Testis (tissue), 3 donors: ENCODE results near the gene MTURN. TPM values are rescaled to one million over a fixed set of nuclear protein-coding genes. Genes with fewer than 3 reads are reported as not detected.

Experiments
- DNase-seq: peaks from one replicate; pipeline ENCODE4 v3.0.0-alpha.2; 2019
- H3K27ac ChIP-seq, 2 donors: fragments of 200-600 bp; sonication (generic); one replicate each; pipeline ENCODE4 v1.5.1; 2019
- H3K27me3 ChIP-seq: fragments of 200-600 bp; sonication (generic); one replicate; pipeline ENCODE4 v1.5.1; 2019
- H3K36me3 ChIP-seq: fragments of 200-600 bp; sonication (generic); one replicate; pipeline ENCODE4 v1.5.1; 2017; ENCODE audit warnings: low read depth; ENCODE audit errors: missing control alignments
- H3K4me1 ChIP-seq: fragments of 200-600 bp; sonication (generic); one replicate; pipeline ENCODE4 v1.5.1; 2019
- H3K4me3 ChIP-seq, 2 donors: fragments of 200-600 bp; sonication (generic); one replicate each; pipeline ENCODE4 v1.5.1; 2017 to 2019
- H3K9me3 ChIP-seq: fragments of 200-600 bp; sonication (generic); one replicate; pipeline ENCODE4 v1.5.1; 2017
- POLR2A ChIP-seq: fragments of 450-650 bp; IDR thresholded peaks from one replicate; pipeline ENCODE4 v1.6.1; 2017; ENCODE audit warnings: antibody characterized with exemption, mild to moderate bottlenecking, moderate library complexity
- WGBS, 2 donors: methylation state at CpG; one replicate each; pipeline ENCODE4 v1.1.5; 2018; 5-methylcytosine and 5-hydroxymethylcytosine counted together
- intact Hi-C: fragments of 100-400 bp; cut with DNase I; formaldehyde crosslinking; loops from one replicate; pipeline ENCODE4 v1.15.1; 2023; ENCODE audit warnings: low total_unique reads
- polyA plus RNA-seq: library from polyadenylated mRNA; stranded (reverse); fragments of 350-450 nt; fragmentation: Illumina TruSeq; extraction: RNeasy Lipid Tissue Mini Kit (QIAGEN cat#74804); gene quantifications from one replicate; pipeline ENCODE4 v1.2.3, GENCODE V29; 2014; ENCODE audit warnings: low read depth, low replicate concordance; ENCODE audit not compliant: insufficient read depth
- total RNA-seq, 2 donors: library from RNA; depleted of rRNA; stranded (reverse); fragments of >200 nt; gene quantifications; one replicate each; pipeline ENCODE4 v1.2.3, GENCODE V29; 2016
- TF ChIP-seq, protein P1 (sequence below), 3 experiments: fragments of 450-650 bp in 2 of 3; fragments of 200-600 bp in 1 of 3; sonication (generic) in 1 of 3; IDR thresholded peaks; one replicate each; pipeline ENCODE4 v1.5.1; 2016 to 2019; ENCODE audit warnings: antibody characterized with exemption in 3 of 3, mild to moderate bottlenecking in 2 of 3, moderate library complexity in 1 of 3

The MTURN gene
- total and polyA plus RNA-seq, 3 donors from 2014 or later = 17.3 to 25.6 (median 19.3) TPM

DNA sequence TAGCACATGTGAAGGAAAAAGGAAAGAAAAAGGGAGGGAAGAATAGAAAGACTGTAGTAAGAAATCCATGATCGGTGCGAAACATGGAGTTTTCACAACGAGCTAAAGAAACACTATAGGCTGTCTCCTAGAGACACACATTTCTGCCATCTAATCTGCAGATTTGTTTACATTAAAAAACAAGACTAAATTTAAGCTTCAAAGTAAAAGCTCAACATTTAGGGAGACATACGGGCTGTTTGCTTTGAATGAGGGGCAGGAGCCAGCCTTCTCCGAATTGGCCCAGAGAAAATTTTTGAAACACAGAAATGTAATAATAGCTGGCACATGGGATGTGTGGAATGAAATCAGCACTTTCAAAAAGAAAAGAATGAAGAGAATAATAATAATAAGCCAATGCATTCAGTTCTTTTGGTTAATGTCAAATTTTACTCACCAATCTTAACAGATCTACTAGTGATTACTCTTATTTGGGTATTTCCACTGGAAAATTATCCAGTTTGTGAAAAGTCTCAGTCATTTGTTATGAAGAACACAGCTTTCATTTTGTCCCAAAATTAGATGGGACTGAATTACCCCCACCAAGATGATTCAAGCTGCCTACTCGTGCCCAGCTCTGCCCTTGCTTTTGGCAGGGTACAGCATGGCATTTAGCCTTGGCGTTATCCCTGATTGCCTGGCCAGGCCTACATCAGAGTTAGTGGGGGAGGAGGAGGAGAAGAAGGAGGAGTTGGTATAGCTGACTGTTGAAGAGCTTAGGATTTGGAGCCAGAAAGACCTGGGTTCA, 47.1 kb downstream of the MTURN start:
- Histone ChIP-seq H3K27me3 (no peaks in the 10 kb centered on the region), H3K36me3 (no peaks in the 10 kb centered on the region), H3K4me3 (no peak overlapping the region), H3K9me3 (no peaks in the 10 kb centered on the region), H3K4me1 (no peaks in the 10 kb centered on the region), H3K27ac (no peak overlapping the region)
- TF ChIP-seq POLR2A = no peak
- TF ChIP-seq, protein P1, sequence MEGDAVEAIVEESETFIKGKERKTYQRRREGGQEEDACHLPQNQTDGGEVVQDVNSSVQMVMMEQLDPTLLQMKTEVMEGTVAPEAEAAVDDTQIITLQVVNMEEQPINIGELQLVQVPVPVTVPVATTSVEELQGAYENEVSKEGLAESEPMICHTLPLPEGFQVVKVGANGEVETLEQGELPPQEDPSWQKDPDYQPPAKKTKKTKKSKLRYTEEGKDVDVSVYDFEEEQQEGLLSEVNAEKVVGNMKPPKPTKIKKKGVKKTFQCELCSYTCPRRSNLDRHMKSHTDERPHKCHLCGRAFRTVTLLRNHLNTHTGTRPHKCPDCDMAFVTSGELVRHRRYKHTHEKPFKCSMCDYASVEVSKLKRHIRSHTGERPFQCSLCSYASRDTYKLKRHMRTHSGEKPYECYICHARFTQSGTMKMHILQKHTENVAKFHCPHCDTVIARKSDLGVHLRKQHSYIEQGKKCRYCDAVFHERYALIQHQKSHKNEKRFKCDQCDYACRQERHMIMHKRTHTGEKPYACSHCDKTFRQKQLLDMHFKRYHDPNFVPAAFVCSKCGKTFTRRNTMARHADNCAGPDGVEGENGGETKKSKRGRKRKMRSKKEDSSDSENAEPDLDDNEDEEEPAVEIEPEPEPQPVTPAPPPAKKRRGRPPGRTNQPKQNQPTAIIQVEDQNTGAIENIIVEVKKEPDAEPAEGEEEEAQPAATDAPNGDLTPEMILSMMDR (IDR thresholded peaks at IDR 0.05) = no peak
- intact Hi-C loops = no loop called here
- WGBS, 2 donors = 85 to 86% methylated on average over 7 of the region's 7 CpGs
- DNase-seq = no peak

DNA sequence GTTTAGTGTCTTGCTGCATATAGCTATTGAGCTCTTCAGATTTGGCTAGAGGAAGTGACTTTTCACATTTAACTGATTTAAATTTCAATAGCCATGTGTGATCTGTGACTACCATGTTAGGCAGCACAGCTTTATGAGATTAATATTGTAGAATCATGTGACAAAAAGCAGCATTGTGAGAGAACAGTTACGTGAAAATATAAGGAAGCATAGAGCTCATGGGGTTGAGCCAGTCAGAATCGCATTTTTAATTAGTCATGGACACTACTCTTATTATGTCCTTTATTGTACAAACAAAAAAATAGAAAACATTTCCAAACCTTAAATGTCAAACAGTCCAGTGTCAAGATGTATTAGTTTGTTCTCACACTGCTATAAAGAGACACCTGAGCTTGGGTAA, 48.0 kb downstream of the MTURN start:
- WGBS, 2 donors = 96% methylated on average over 2 of the region's 2 CpGs
- H3K27me3 ChIP-seq = no peaks in the 10 kb centered on the region
- H3K36me3 ChIP-seq = no peaks in the 10 kb centered on the region
- H3K27ac ChIP-seq = no peak overlapping the region
- H3K4me1 ChIP-seq = no peaks in the 10 kb centered on the region
- no peak overlapping the region for H3K4me3 ChIP-seq
- DNase-seq = no peak
- no peak for TF ChIP-seq POLR2A
- TF ChIP-seq, protein P1 (IDR thresholded peaks at IDR 0.05) = no peak
- no peaks in the 10 kb centered on the region for H3K9me3 ChIP-seq
- intact Hi-C loops = no loop called here

DNA sequence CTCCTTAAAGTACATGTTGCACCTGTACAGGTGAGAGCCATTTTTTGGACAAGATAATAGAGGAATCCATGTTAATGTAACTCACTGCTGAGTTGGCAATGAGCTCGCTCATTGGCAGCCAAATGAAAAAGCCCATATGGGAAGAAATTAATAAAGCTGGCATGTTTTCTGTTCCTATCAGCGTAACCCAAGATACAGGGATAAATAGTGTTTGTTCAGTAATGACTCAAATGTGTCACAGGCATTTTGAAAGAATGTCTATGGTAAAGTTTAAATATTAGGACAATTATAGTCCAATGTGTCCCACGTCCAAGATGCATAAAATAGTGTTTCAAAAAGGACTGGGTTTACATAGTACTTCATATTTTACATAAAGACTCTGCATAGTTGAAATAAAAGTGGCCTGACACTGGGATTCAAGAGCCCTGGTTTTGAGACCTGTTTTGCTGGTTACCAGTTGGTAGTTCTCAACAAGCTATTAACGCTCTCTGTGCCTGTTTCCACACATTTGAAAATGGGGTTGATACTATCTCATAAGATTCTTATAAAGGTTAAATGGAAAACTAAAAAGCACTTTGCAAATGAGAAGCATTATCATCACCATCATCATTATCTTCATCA, 49.1 kb downstream of the MTURN start:
- Histone ChIP-seq H3K27ac (no peak overlapping the region), H3K4me1 (no peaks in the 10 kb centered on the region), H3K4me3 (no peak overlapping the region), H3K36me3 (no peaks in the 10 kb centered on the region), H3K9me3 (no peaks in the 10 kb centered on the region), H3K27me3 (no peaks in the 10 kb centered on the region)
- no peak for DNase-seq
- intact Hi-C loops = no loop called here
- 92 to 93% methylated on average over 4 of the region's 4 CpGs for WGBS, 2 donors
- TF ChIP-seq, protein P1 (IDR thresholded peaks at IDR 0.05) = no peak
- TF ChIP-seq POLR2A = no peak

DNA sequence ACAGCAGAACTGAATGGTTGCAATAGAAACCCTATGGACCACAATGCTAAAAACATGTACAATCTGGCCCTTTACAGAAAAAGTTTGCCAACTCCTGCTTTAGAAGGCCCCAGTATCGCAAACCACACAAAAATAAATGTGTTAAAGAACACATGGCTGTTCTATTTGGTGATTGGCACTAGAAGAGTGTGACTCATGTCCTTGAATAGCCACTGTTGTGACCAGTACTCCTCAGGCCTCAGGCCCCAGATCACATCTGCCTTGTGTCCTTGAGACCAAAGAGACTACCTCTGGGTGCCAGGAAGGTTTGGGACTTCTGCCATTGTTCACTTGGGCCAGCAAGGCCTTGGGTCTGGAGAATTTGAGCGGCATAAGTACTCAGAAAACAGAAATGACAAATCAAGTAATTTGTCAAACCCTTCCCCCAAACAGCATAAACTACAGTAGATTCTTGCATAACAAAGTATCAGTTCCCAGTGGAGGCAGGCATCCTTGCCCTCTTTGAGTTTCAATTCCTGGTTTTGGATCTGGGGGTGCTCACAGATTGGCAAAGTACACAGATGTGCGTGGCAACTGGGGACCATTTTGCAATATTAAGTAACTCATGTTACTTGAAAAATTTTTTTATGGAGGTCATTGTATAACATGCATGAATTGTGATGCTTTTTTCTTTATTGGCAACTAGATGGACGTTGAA, 50.2 kb downstream of the MTURN start:
- Histone ChIP-seq H3K27ac (no peak overlapping the region), H3K36me3 (no peaks in the 10 kb centered on the region), H3K9me3 (no peaks in the 10 kb centered on the region), H3K4me3 (no peak overlapping the region), H3K27me3 (no peaks in the 10 kb centered on the region), H3K4me1 (no peaks in the 10 kb centered on the region)
- 63 to 88% methylated on average over 4 of the region's 4 CpGs for WGBS, 2 donors
- TF ChIP-seq, protein P1 (IDR thresholded peaks at IDR 0.05) = no peak
- no peak for TF ChIP-seq POLR2A
- intact Hi-C loops = no loop called here
- DNase-seq = no peak
